ENCODE results near the gene CCDC15.

Gene CCDC15

GRCh38 chr11:125068368-125068767, 114.4 kb downstream of the CCDC15 start:
- DNase-seq (ENCODE audit: low read depth), result no peak

DNA sequence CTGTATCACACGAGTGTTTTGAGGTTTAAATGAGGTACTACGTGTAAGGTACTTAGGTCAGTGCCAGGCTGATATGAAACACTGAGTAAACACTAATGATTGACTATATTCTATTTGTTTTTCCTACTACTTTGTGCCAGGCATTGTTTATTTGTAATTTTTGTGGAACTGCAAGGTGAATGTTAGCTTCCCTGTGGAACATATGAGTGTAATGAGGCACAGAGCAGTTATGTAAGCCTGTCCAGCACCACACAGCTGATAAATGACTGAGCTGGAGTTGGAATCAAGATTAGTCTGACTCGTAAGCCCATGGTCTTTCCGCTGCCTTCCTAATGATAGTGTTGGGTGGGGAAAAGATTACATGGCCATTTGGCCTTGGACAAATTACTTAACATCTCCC, 115.0 kb downstream of the CCDC15 start:
- no peak for DNase-seq (ENCODE audit: low read depth)

- no peak for DNase-seq (ENCODE audit: low read depth)
These were observed 115.8 kb downstream of the CCDC15 start for GRCh38 chr11:125069796-125070195.

DNA sequence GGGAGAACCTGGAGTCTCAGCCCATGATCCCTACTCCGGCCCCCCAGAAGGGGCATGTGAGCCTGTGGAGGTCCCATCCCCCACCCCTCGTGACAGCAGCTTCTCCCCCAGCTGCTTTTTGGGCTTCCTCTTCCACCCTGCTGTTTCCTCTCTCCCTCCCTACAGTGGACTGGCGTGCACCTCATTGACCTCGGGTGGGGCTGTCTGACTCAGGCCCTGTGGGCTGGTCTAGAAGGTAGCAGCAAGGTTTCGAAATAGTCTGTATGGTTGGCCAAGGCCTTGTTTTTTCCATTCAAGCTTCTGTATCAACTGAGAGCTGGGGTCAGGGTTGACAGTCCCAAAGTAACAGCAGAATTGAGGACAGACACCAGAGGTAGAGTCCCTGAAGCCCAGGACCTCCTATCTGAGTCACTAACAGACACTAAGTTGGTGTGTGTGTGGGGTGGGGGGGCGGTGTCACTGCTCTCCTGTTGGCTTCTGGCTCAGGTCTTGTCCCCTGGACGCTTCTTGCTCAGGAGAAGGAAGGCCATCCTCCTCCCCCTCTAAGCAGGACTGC, 116.8 kb downstream of the CCDC15 start:
- DNase-seq (ENCODE audit: low read depth), result no peak

GRCh38 chr11:125071435-125071834, 117.4 kb downstream of the CCDC15 start:
- DNase-seq (ENCODE audit: low read depth), result no peak

- DNase-seq (ENCODE audit: low read depth), result no peak
These were observed 117.8 kb downstream of the CCDC15 start for GRCh38 chr11:125071846-125072217.

- DNase-seq (ENCODE audit: low read depth), result no peak
These were observed 118.4 kb downstream of the CCDC15 start for GRCh38 chr11:125072218-125072960.

- no peak for DNase-seq (ENCODE audit: low read depth)
These were observed 119.1 kb downstream of the CCDC15 start for GRCh38 chr11:125072961-125073590.

GRCh38 chr11:125073616-125074483, 119.8 kb downstream of the CCDC15 start:
- no peak for DNase-seq (ENCODE audit: low read depth)

DNA sequence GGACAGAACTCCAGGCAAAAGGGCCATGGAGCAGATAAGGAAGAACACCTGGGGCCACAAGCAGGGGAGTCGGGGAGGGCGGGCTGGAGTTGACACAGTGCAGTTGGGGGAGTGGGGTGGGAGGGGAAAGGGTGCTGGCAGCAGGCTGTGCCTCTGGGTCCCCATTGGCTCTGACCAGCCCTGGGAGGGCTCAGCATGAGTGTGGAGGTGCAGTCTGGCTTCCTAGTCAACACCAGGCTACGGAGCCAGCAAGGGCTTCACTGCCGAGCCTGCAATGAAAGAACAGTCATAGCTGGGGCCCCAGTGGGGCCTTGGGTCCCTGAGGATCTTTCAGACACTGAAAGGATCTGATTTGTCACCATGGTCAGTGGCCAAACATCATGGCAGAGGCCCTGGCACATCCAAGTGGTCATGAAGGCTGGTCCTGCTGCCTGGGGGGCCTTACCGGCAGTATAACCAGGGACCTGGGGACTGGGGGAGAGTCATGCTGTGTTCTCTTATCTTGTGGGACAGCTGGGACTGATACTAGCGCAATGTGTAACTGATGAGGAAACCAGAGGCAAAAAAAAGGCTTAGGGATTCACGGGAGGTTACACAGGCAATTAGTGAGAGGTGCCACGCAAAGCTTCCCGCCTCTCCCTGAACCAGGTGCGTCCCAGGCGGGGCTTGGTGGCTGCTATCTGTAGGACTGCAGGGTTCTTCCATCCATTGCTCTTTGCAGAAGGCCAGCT, 120.7 kb downstream of the CCDC15 start:
- no peak for DNase-seq (ENCODE audit: low read depth)

DNA sequence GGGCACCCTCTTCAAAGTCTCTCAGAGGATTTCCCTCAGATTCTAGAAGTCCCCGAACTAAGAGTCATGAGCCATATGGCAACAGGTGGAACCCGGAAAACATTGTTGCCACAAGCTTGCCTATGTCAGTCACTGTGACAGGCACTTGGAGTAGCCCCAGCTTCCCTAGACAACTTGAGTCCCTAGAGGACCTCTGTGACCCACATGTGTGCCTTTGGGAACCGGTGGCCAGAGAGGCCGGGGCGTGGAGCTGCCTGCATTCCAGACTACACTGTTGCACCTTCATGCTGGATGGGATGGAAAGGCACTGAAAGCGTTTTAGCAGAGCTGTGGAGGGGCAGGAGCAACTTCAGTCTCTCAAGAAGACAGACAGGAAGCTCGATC, 121.2 kb downstream of the CCDC15 start:
- DNase-seq (ENCODE audit: low read depth), result no peak

- no peak for DNase-seq (ENCODE audit: low read depth)
These were observed 121.9 kb downstream of the CCDC15 start for GRCh38 chr11:125075900-125076317.

DNA sequence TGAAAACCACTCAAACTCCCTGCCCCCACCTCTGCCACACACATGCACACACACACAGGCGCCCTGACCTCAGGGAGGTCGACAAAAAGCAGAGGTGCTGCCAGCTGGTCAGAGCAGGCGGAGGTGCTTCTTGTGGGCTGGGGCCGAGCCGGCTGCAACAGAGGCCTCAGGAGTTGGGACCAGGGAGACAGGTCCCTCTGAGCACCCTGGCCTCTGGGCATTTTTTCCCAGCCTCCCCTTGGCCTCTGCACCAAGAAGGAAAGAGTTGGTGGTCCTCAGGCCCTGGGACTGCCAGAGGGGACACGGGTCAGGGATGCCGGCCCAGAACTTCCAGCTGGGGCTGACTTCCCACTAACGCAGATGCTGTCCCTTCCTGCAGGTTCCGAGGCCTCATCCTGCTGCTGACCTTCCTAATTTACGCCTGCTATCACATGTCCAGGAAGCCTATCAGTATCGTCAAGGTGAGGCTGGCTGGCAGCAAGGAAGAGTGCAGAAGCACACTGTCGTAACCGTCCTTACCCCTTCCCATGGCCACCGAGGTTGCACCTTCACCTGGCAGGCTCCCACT, 122.5 kb downstream of the CCDC15 start:
- no peak for DNase-seq (ENCODE audit: low read depth)

- no peak for DNase-seq (ENCODE audit: low read depth)
These were observed 124.0 kb downstream of the CCDC15 start for GRCh38 chr11:125078016-125078415.

DNA sequence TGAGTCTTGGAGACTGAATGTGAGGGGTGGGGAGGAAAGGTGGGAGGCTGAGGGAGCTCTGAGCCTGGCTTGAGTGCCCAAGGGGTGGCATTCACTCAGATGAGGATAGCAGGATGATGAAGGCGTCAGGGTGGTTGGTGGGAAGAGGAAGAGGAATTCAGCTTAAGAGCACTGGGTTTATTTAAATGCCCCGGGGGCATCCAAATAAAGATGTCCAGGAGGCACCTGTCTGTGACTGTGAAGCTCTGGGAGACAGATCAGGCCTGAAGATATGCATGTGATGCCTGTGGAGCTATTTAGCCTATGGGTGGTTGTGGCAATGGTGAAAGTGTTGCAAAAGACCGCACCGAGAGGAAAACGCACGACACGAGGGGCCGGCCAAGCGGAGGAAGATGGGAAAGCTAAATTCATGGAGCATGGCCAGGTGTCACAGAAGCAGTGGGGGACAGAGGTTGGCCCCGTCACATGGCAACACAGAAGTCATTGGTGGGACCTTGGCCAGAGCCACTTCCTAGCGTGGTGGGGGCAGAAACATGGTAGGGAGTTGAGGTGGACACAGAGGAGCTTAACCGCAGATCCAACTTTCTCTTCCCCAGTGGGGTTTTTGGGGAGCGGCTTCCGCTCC, 124.6 kb downstream of the CCDC15 start:
- no peak for DNase-seq (ENCODE audit: low read depth)

- no peak for DNase-seq (ENCODE audit: low read depth)
These were observed 125.3 kb downstream of the CCDC15 start for GRCh38 chr11:125079151-125079877.

- no peak for DNase-seq (ENCODE audit: low read depth)
These were observed 126.0 kb downstream of the CCDC15 start for GRCh38 chr11:125079878-125080530.

- DNase-seq (ENCODE audit: low read depth), result no peak
These were observed 126.5 kb downstream of the CCDC15 start for GRCh38 chr11:125080531-125080911.

DNA sequence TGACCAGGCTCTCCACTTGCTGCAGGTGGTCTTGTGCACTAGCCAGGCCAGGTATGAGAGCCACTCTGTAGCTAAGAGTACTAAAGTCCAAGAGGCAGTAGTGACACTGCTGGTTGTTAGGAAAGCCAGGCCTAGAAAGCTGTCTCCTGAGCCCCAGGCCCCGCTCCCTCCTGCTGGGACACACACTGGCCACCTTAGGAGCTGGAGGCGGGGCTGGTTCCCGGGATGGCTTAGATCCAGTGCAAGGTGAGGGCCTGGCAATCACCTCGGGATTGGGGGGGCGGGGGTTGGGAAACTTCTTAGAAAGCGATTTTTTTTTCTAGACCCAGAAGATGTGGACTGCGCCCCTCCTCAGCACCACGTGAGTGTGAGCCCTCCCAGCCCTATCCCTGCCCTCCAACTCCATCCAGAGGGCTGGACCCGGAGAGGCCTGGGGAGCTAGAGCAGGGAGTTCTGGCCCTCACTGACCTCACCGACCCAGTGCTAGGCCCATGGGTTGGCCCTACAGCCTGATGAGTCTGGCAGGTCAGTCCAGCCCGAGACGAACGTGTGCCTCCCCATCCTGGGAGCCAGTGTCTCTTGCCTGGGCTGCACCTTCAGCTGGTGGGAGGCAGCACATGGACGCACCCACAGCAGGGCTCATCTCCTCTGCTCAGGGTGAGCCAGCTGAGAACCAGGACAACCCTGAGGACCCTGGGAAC, 127.2 kb downstream of the CCDC15 start:
- no peak for DNase-seq (ENCODE audit: low read depth)
